H9 (cell line): Measurements from ENCODE around the gene RABGAP1L. TPM values are rescaled to one million over a fixed set of nuclear protein-coding genes. Genes with fewer than 3 reads are reported as not detected.

Experiments used
- DNase-seq: peaks from one replicate; pipeline ENCODE4 v3.0.0-alpha.2; 2017
- H2AFZ ChIP-seq: one replicate; pipeline ENCODE4 v1.6.1; 2013; ENCODE audit warnings: mild to moderate bottlenecking, low read length, control low read depth, moderate library complexity
- H2AK5ac ChIP-seq: 2 replicates; pipeline ENCODE4 v1.6.1; 2013; ENCODE audit warnings: low read length, control low read depth, mixed read lengths; ENCODE audit not compliant: insufficient read length
- H2BK120ac ChIP-seq: one replicate; pipeline ENCODE4 v1.6.1; 2013; ENCODE audit warnings: low read depth, mild to moderate bottlenecking, low read length, control low read depth, inconsistent platforms; ENCODE audit not compliant: poor library complexity, severe bottlenecking
- H2BK12ac ChIP-seq: 2 replicates; pipeline ENCODE4 v1.6.1; 2013; ENCODE audit warnings: low read length, control low read depth, mixed read lengths, low read depth; ENCODE audit not compliant: insufficient read length
- H2BK15ac ChIP-seq: 2 replicates; pipeline ENCODE4 v1.6.1; 2013; ENCODE audit warnings: low read depth, low read length, control low read depth
- H2BK20ac ChIP-seq: one replicate; pipeline ENCODE4 v1.6.1; 2013; ENCODE audit warnings: low read depth, mild to moderate bottlenecking, low read length, control low read depth, inconsistent platforms; ENCODE audit not compliant: poor library complexity, severe bottlenecking
- H2BK5ac ChIP-seq: 2 replicates; pipeline ENCODE4 v1.6.1; 2013; ENCODE audit warnings: low read length, control low read depth, mixed read lengths; ENCODE audit not compliant: insufficient read length
- H3K14ac ChIP-seq: 2 replicates; pipeline ENCODE4 v1.6.1; 2013; ENCODE audit warnings: low read length, control low read depth; ENCODE audit not compliant: insufficient read depth
- H3K18ac ChIP-seq: 2 replicates; pipeline ENCODE4 v1.6.1; 2013; ENCODE audit warnings: low read depth, mild to moderate bottlenecking, mixed read lengths, low read length, control low read depth; ENCODE audit not compliant: insufficient read length
- H3K23ac ChIP-seq: 2 replicates; pipeline ENCODE4 v1.6.1; 2013; ENCODE audit warnings: low read length, control low read depth, mixed read lengths, low read depth; ENCODE audit not compliant: insufficient read length
- H3K23me2 ChIP-seq: 2 replicates; pipeline ENCODE4 v1.6.1; 2013; ENCODE audit warnings: low read depth, mild to moderate bottlenecking, mixed read lengths, low read length, control low read depth; ENCODE audit not compliant: insufficient read length, poor library complexity, severe bottlenecking
- H3K27ac ChIP-seq: 2 replicates; pipeline ENCODE4 v1.5.1; 2013; ENCODE audit warnings: low read length, control low read depth, mixed read lengths, low read depth; ENCODE audit not compliant: insufficient read length
- H3K27me3 ChIP-seq: 2 replicates; pipeline ENCODE4 v1.6.1; 2013; ENCODE audit warnings: low read length, control low read depth, inconsistent platforms; ENCODE audit not compliant: insufficient read depth
- H3K4ac ChIP-seq: 2 replicates; pipeline ENCODE4 v1.6.1; 2013; ENCODE audit warnings: low read depth, mild to moderate bottlenecking, control low read depth, inconsistent platforms, low read length, moderate library complexity
- H3K4me1 ChIP-seq: 2 replicates; pipeline ENCODE4 v1.6.1; 2013; ENCODE audit warnings: low read length, control low read depth, inconsistent platforms; ENCODE audit not compliant: insufficient read depth
- H3K4me2 ChIP-seq: 2 replicates; pipeline ENCODE4 v1.6.1; 2013; ENCODE audit warnings: low read length, control low read depth, mixed read lengths; ENCODE audit not compliant: insufficient read length, insufficient read depth
- H3K56ac ChIP-seq: 2 replicates; pipeline ENCODE4 v1.6.1; 2013; ENCODE audit warnings: low read depth, mild to moderate bottlenecking, mixed read lengths, low read length, control low read depth; ENCODE audit not compliant: insufficient read length
- H3K79me1 ChIP-seq: 2 replicates; pipeline ENCODE4 v1.6.1; 2013; ENCODE audit warnings: low read depth, mild to moderate bottlenecking, moderate library complexity, low read length, control low read depth, inconsistent platforms; ENCODE audit not compliant: insufficient read depth, poor library complexity, severe bottlenecking
- H3K79me2 ChIP-seq: 2 replicates; pipeline ENCODE4 v1.6.1; 2013; ENCODE audit warnings: low read length, control low read depth, inconsistent platforms; ENCODE audit not compliant: insufficient read depth
- H3K9ac ChIP-seq: 2 replicates; pipeline ENCODE4 v1.6.1; 2013; ENCODE audit warnings: low read length, control low read depth, mixed read lengths; ENCODE audit not compliant: insufficient read length; ENCODE audit errors: extremely low read depth
- H3K9me3 ChIP-seq: one replicate; pipeline ENCODE4 v1.6.1; 2013; ENCODE audit warnings: low read depth, low read length, inconsistent platforms; ENCODE audit not compliant: control insufficient read depth
- H3T11ph ChIP-seq: one replicate; pipeline ENCODE4 v1.6.1; 2013; ENCODE audit warnings: mild to moderate bottlenecking, low read length, control low read depth, inconsistent platforms
- H4K20me1 ChIP-seq: one replicate; pipeline ENCODE4 v1.6.1; 2013; ENCODE audit not compliant: control insufficient read depth, insufficient read length, insufficient read depth
- H4K5ac ChIP-seq: 2 replicates; pipeline ENCODE4 v1.6.1; 2013; ENCODE audit warnings: low read depth, mild to moderate bottlenecking, mixed read lengths, low read length, control low read depth; ENCODE audit not compliant: insufficient read length
- H4K8ac ChIP-seq: replicated peaks from 2 replicates; pipeline ENCODE4 v1.6.1; 2013; ENCODE audit warnings: low read length, control low read depth, mixed read lengths, low read depth; ENCODE audit not compliant: insufficient read length
- H4K91ac ChIP-seq: 2 replicates; pipeline ENCODE4 v1.6.1; 2013; ENCODE audit warnings: low read depth, mild to moderate bottlenecking, moderate library complexity, mixed read lengths, low read length, control low read depth; ENCODE audit not compliant: insufficient read length
- H3K27ac Mint-ChIP-seq, 3 experiments: 2 replicates in 2 of 3; 3 replicates in 1 of 3; pipeline ENCODE4 v1.8.0; 2020 to 2021; ENCODE audit warnings: mixed read lengths in 3 of 3, mild to moderate bottlenecking in 1 of 3, moderate library complexity in 1 of 3
- H3K27me3 Mint-ChIP-seq: 2 replicates; pipeline ENCODE4 v1.8.0; 2021; ENCODE audit warnings: low read depth, mild to moderate bottlenecking, moderate library complexity, mixed read lengths
- H3K36me3 Mint-ChIP-seq, 3 experiments: 2 replicates in 2 of 3; 3 replicates in 1 of 3; pipeline ENCODE4 v1.8.0; 2020 to 2021; ENCODE audit warnings: low read depth in 3 of 3, mixed read lengths in 3 of 3; ENCODE audit not compliant: insufficient read depth in 1 of 3
- H3K4me1 Mint-ChIP-seq, 2 experiments: 2 replicates each; pipeline ENCODE4 v1.8.0; 2020; ENCODE audit warnings: mixed read lengths in 2 of 2
- H3K4me3 Mint-ChIP-seq, 2 experiments: 2 replicates in 1 of 2; 3 replicates in 1 of 2; pipeline ENCODE4 v1.8.0; 2020 to 2021; ENCODE audit warnings: mild to moderate bottlenecking in 2 of 2, mixed read lengths in 2 of 2, moderate library complexity in 1 of 2
- H3K9me3 Mint-ChIP-seq, 2 experiments: 2 replicates in 1 of 2; 3 replicates in 1 of 2; pipeline ENCODE4 v1.8.0; 2020; ENCODE audit warnings: mild to moderate bottlenecking in 2 of 2, mixed read lengths in 2 of 2, moderate library complexity in 1 of 2
- WGBS: extraction: QIAGEN DNeasy Blood & Tissue Kit; methylation state at CpG from one replicate; pipeline ENCODE4 v1.1.7; 2013; ENCODE audit warnings: missing lambda C conversion rate, low lambda C conversion rate, mixed read lengths; ENCODE audit not compliant: insufficient read length; ENCODE audit errors: extremely low coverage; 5-methylcytosine and 5-hydroxymethylcytosine counted together
- total RNA-seq: library from RNA; stranded (reverse); gene quantifications from 2 replicates; pipeline ENCODE4 v1.2.1, GENCODE V29; 2021
- TF ChIP-seq, protein P1 (sequence below): fragments of 200-600 bp; sonication (generic); conservative IDR thresholded peaks from 3 replicates; pipeline ENCODE4 v1.8.0; 2021; ENCODE audit warnings: antibody characterized with exemption, mild to moderate bottlenecking

RABGAP1L gene
- total RNA-seq, 1 experiment from 2014 or later, result 147 TPM

DNA sequence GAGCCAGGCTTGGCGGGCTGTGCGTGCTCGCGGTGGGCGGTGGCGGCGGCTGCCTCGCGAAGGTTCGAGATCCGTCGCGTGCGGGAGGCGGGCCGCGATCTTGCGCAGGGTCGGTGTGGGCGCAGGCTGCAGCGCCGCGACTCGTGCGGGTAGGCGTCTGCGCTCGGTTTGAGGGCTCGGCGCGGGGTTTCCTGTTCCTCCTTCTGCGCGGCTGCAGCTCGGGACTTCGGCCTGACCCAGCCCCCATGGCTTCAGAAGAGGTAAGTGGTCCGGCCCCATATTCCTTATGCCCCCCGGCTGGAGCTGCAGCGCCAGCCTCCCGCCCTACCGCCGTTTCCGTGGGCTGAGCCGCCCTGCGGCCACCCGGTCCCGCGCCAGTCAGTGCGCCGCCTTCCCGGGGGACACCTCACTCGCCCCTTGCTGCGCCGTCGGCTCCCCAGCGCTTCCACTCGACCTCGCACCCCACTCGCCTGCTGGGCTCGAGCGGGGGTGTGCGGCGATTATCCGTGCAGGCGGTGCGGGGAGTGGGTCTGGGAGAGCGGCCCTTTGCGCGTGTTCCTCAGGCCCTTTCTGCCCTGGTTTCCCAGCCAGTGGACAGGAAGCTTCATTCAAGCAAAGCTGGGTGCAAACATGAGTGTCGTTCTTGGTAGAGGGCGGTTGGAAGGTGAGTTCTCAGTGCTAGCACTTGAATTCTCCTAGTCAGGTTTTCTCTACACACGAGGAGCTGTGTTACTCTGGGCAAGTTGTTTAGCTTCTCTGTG lies 840.8 kb downstream of the RABGAP1L start, which contains the start of gene CACYBP:
TSS of gene CACYBP (plus strand) at position 12 of the 761 bp plus-strand sequence. CDS start at position 246, 234 bp downstream.
- Histone ChIP-seq H2BK5ac (peak within 1 kb of the TSS; percentile 80), H3K56ac (peak within 1 kb of the TSS; percentile 71), H3K27me3 (no peaks in the 10 kb centered on the region)

More for the DNA sequence above, 840.8 kb downstream of the RABGAP1L start, which contains the start of gene CACYBP:
- Histone ChIP-seq H4K5ac (peak within 1 kb of the TSS; percentile 88), H3K4me1 (no peaks in the 10 kb centered on the region), H3K27ac (peak within 1 kb of the TSS; percentile 89), H3K9ac (peak within 1 kb of the TSS; percentile 93), H3K79me1 (no peaks in the 10 kb centered on the region), H3K23me2 (peaks cover 5% of the 10 kb centered on the region), H2BK20ac (no peak within 1 kb of the TSS), H2AFZ (no peak within 1 kb of the TSS), H3K9me3 (no peaks in the 10 kb centered on the region), H4K8ac (no peak within 1 kb of the TSS), H4K20me1 (no peaks in the 10 kb centered on the region), H3K14ac (peak within 1 kb of the TSS; percentile 91), H3T11ph (peak within 1 kb of the TSS; percentile 43), H3K4ac (peak within 1 kb of the TSS; percentile 14; the same call in 1 of the 2 replicates), H4K91ac (no peak within 1 kb of the TSS), H2BK120ac (peak within 1 kb of the TSS; percentile 42), H2BK15ac (no peak within 1 kb of the TSS), H3K79me2 (peaks cover 35% of the 10 kb centered on the region; the same call in 1 of the 2 replicates), H2BK12ac (no peak within 1 kb of the TSS), H3K23ac (no peak within 1 kb of the TSS), H3K4me2 (peak within 1 kb of the TSS; percentile 80), H2AK5ac (no peak within 1 kb of the TSS), H3K18ac (peak within 1 kb of the TSS; percentile 91)
- TF ChIP-seq, protein P1, sequence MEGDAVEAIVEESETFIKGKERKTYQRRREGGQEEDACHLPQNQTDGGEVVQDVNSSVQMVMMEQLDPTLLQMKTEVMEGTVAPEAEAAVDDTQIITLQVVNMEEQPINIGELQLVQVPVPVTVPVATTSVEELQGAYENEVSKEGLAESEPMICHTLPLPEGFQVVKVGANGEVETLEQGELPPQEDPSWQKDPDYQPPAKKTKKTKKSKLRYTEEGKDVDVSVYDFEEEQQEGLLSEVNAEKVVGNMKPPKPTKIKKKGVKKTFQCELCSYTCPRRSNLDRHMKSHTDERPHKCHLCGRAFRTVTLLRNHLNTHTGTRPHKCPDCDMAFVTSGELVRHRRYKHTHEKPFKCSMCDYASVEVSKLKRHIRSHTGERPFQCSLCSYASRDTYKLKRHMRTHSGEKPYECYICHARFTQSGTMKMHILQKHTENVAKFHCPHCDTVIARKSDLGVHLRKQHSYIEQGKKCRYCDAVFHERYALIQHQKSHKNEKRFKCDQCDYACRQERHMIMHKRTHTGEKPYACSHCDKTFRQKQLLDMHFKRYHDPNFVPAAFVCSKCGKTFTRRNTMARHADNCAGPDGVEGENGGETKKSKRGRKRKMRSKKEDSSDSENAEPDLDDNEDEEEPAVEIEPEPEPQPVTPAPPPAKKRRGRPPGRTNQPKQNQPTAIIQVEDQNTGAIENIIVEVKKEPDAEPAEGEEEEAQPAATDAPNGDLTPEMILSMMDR, result no peak
- peak within 1 kb of the TSS; percentile 21 to 96 (median 95); a peak in 6 of 7 replicates for H3K27ac Mint-ChIP-seq
- no peaks in the 10 kb centered on the region for H3K9me3 Mint-ChIP-seq
- H3K4me3 Mint-ChIP-seq, result no peak within 1 kb of the TSS; a peak in 1 of 5 replicates
- no CpG with 5 or more reads among the region's 71 CpGs for WGBS
- no peaks in the 10 kb centered on the region for H3K27me3 Mint-ChIP-seq
- no peak for DNase-seq
- peaks cover 3 to 12% (median 7%) of the 10 kb centered on the region in 3 experiments; a peak in 6 of 7 replicates for H3K36me3 Mint-ChIP-seq
- peaks cover 30 to 31% of the 10 kb centered on the region in 2 experiments for H3K4me1 Mint-ChIP-seq
